ENCODE results near the gene LRP1. TPM values are rescaled to one million over a fixed set of nuclear protein-coding genes. Genes with fewer than 3 reads are reported as not detected.

Gene LRP1
- total RNA-seq, 2 donors from 2014 or later = 663 to 755 TPM

- no peak overlapping the region for H3K27ac ChIP-seq
- H3K4me3 ChIP-seq = peak overlapping the region; percentile 81
- peaks cover 18% of the 10 kb centered on the region for H3K27me3 ChIP-seq (replicated peaks; ENCODE audit: insufficient read depth)
- peaks cover 33 to 63% of the 10 kb centered on the region in 2 donors for H3K4me1 ChIP-seq (ENCODE audit: control insufficient read depth in 1 of 2, low read depth in 2 of 2)
- H3K36me3 ChIP-seq = no peaks in the 10 kb centered on the region
- DNase-seq (ENCODE audit: low spot score) (no peak), ATAC-seq (ENCODE audit: insufficient number of reproducible peaks, low FRiP score, low read depth) (no peak)
- H3K9me3 ChIP-seq = no peaks in the 10 kb centered on the region
- no peak for TF ChIP-seq CTCF (IDR thresholded peaks at IDR 0.05)
Measured at GRCh38 chr12:57239587-57240065, 111.3 kb downstream of the LRP1 start.

- H3K36me3 ChIP-seq = no peaks in the 10 kb centered on the region
- no peaks in the 10 kb centered on the region for H3K9me3 ChIP-seq
- no peak overlapping the region for H3K27ac ChIP-seq
- ATAC-seq (ENCODE audit: insufficient number of reproducible peaks, low FRiP score, low read depth) (no peak), DNase-seq (ENCODE audit: low spot score) (no peak)
- peak overlapping the region; percentile 81 for H3K4me3 ChIP-seq
- TF ChIP-seq CTCF (IDR thresholded peaks at IDR 0.05) = no peak
- peaks cover 33 to 63% of the 10 kb centered on the region in 2 donors for H3K4me1 ChIP-seq (ENCODE audit: control insufficient read depth in 1 of 2, low read depth in 2 of 2)
- H3K27me3 ChIP-seq (replicated peaks; ENCODE audit: insufficient read depth) = peaks cover 18% of the 10 kb centered on the region
Measured at GRCh38 chr12:57240066-57240921, 112.0 kb downstream of the LRP1 start.

GRCh38 chr12:57240926-57241401 lies 112.7 kb downstream of the LRP1 start:
- H3K4me1 ChIP-seq (ENCODE audit: control insufficient read depth in 1 of 2, low read depth in 2 of 2) = peaks cover 33 to 63% of the 10 kb centered on the region in 2 donors
- H3K27me3 ChIP-seq (replicated peaks; ENCODE audit: insufficient read depth) = peaks cover 18% of the 10 kb centered on the region
- H3K27ac ChIP-seq = no peak overlapping the region
- ATAC-seq (ENCODE audit: insufficient number of reproducible peaks, low FRiP score, low read depth) = no peak
- DNase-seq (ENCODE audit: low spot score) = no peak
- peak overlapping the region; percentile 81 for H3K4me3 ChIP-seq
- TF ChIP-seq CTCF (IDR thresholded peaks at IDR 0.05) = no peak
- H3K36me3 ChIP-seq = no peaks in the 10 kb centered on the region
- H3K9me3 ChIP-seq = no peaks in the 10 kb centered on the region

- Histone ChIP-seq H3K9me3 (no peaks in the 10 kb centered on the region), H3K27me3 (replicated peaks; ENCODE audit: insufficient read depth) (peaks cover 18% of the 10 kb centered on the region), H3K36me3 (no peaks in the 10 kb centered on the region), H3K27ac (peak overlapping the region in 1 of 2 donors; percentile 8), H3K4me1 (ENCODE audit: control insufficient read depth in 1 of 2, low read depth in 2 of 2) (peaks cover 33 to 63% of the 10 kb centered on the region in 2 donors), H3K4me3 (no peak overlapping the region)
- no peak for TF ChIP-seq CTCF (IDR thresholded peaks at IDR 0.05)
- ATAC-seq (ENCODE audit: insufficient number of reproducible peaks, low FRiP score, low read depth) (no peak), DNase-seq (ENCODE audit: low spot score) (no peak)
Measured at GRCh38 chr12:57241402-57242310, 113.4 kb downstream of the LRP1 start.

GRCh38 chr12:57242329-57242690 lies 114.0 kb downstream of the LRP1 start:
- TF ChIP-seq CTCF (IDR thresholded peaks at IDR 0.05) = no peak
- ATAC-seq (ENCODE audit: insufficient number of reproducible peaks, low FRiP score, low read depth) = no peak
- Histone ChIP-seq H3K36me3 (no peaks in the 10 kb centered on the region), H3K4me3 (peak overlapping the region; percentile 63), H3K9me3 (no peaks in the 10 kb centered on the region), H3K4me1 (ENCODE audit: control insufficient read depth in 1 of 2, low read depth in 2 of 2) (peaks cover 33 to 63% of the 10 kb centered on the region in 2 donors), H3K27ac (no peak overlapping the region), H3K27me3 (replicated peaks; ENCODE audit: insufficient read depth) (peaks cover 18% of the 10 kb centered on the region)
- DNase-seq (ENCODE audit: low spot score) = no peak
